Colonic mucosa (tissue), 4 donors: ENCODE data around the gene YARS1. TPM values are rescaled to one million over a fixed set of nuclear protein-coding genes. Genes with fewer than 3 reads are reported as not detected.
A peak's percentile ranks its signal among the peaks of the same experiment; 100 is the strongest.
"Not testable (repeated sequence)": the region's sequence is repeated elsewhere in the genome, so short reads cannot be mapped to it uniquely, and the experiment has no call there.

Experiments
- DNase-seq: peaks from one replicate; pipeline ENCODE4 v3.0.0-alpha.2; 2020
- H3K27ac ChIP-seq: fragments of 200-600 bp; one replicate; pipeline ENCODE4 v1.8.0; 2021
- H3K27me3 ChIP-seq: fragments of 200-600 bp; one replicate; pipeline ENCODE4 v1.8.0; 2021
- H3K36me3 ChIP-seq: fragments of 200-600 bp; one replicate; pipeline ENCODE4 v1.8.0; 2021
- H3K4me1 ChIP-seq: fragments of 200-600 bp; one replicate; pipeline ENCODE4 v1.8.0; 2021; ENCODE audit warnings: mild to moderate bottlenecking
- H3K4me3 ChIP-seq: fragments of 200-600 bp; one replicate; pipeline ENCODE4 v1.8.0; 2021
- H3K9ac ChIP-seq, 2 donors: one replicate each; pipeline ENCODE4 v1.7.0; 2013; ENCODE audit warnings: control low read depth in 2 of 2, low read depth in 2 of 2, low read length in 2 of 2
- H3K9me3 ChIP-seq: fragments of 200-600 bp; one replicate; pipeline ENCODE4 v1.8.0; 2021
- intact Hi-C: fragments of 100-400 bp; cut with DNase I; formaldehyde crosslinking; loops from one replicate; pipeline ENCODE4 v1.14.1; 2022
- total RNA-seq, 2 donors: library from RNA; stranded (reverse); fragmentation: NEBNext Ultra II Directional in 1 of 2; extraction: Animal tissue kit (Norgen Biotek cat#: 25700) in 1 of 2; gene quantifications; one replicate each; pipeline ENCODE4 v1.2.1, GENCODE V29; 2021
- TF ChIP-seq, protein P1 (sequence below): fragments of 200-600 bp; IDR thresholded peaks from one replicate; pipeline ENCODE4 v1.8.0; 2022; ENCODE audit warnings: antibody characterized with exemption, mild to moderate bottlenecking
- donor health status: healthy.
- donor health status: DM: no; HTN: no; CAD: no.
- donor health status: DM: no; HTN: no; CAD: no.

YARS1 gene
- total RNA-seq, 2 donors from 2014 or later = 60.2 to 116 TPM

DNA sequence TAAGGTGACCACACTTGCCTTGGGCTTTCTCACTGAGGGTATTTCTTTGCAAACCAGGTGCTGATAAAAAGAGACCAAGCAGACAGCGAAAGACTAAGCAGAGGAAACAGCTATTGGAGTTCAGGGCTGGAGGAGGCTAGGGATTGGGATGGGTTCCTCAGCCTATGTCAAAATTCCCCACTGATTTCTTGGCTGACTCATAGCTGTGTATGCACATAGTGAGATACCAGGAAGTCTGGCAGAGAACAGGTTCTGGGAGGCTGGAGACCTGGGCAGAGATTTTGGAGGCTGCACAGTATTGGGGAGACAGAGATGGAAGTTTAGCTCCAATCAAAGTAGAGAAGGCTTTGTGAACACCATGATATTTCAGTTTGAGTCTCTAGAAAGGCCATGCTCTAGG, 25.3 kb downstream of the YARS1 start:
- Histone ChIP-seq H3K27ac (no peak overlapping the region), H3K9ac (no peak overlapping the region), H3K27me3 (no peaks in the 10 kb centered on the region), H3K9me3 (no peaks in the 10 kb centered on the region), H3K36me3 (no peaks in the 10 kb centered on the region), H3K4me3 (no peak overlapping the region), H3K4me1 (no peaks in the 10 kb centered on the region)
- DNase-seq = no peak
- TF ChIP-seq, protein P1, sequence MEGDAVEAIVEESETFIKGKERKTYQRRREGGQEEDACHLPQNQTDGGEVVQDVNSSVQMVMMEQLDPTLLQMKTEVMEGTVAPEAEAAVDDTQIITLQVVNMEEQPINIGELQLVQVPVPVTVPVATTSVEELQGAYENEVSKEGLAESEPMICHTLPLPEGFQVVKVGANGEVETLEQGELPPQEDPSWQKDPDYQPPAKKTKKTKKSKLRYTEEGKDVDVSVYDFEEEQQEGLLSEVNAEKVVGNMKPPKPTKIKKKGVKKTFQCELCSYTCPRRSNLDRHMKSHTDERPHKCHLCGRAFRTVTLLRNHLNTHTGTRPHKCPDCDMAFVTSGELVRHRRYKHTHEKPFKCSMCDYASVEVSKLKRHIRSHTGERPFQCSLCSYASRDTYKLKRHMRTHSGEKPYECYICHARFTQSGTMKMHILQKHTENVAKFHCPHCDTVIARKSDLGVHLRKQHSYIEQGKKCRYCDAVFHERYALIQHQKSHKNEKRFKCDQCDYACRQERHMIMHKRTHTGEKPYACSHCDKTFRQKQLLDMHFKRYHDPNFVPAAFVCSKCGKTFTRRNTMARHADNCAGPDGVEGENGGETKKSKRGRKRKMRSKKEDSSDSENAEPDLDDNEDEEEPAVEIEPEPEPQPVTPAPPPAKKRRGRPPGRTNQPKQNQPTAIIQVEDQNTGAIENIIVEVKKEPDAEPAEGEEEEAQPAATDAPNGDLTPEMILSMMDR = no peak
- intact Hi-C loops = no loop called here

DNA sequence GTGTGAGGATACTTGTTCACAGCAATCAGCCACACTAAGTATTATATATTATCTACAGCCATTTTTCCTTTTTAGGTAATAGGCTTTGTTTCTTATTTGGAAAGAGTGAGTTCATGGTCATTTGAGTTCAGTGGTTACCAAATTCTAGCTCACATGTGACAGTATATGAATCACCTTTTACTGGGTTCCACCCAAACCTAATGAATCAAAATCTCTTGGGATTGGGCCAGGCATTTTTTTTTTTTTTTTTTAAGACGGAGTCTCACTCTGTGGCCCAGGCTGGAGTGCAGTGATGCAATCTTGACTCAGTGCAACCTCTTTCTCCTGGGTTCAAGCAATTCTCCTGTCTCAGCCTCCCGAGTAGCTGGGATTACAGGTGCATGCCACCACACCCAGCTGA, 27.8 kb downstream of the YARS1 start:
- intact Hi-C loops = loop anchor here (5.0 kb wide), 1 partner anchor 82 kb away; no protein-coding TSS in a partner anchor
- not testable (repeated sequence) for H3K4me1 ChIP-seq, DNase-seq, H3K27me3 ChIP-seq, H3K4me3 ChIP-seq, H3K36me3 ChIP-seq, H3K27ac ChIP-seq, H3K9me3 ChIP-seq, H3K9ac ChIP-seq

DNA sequence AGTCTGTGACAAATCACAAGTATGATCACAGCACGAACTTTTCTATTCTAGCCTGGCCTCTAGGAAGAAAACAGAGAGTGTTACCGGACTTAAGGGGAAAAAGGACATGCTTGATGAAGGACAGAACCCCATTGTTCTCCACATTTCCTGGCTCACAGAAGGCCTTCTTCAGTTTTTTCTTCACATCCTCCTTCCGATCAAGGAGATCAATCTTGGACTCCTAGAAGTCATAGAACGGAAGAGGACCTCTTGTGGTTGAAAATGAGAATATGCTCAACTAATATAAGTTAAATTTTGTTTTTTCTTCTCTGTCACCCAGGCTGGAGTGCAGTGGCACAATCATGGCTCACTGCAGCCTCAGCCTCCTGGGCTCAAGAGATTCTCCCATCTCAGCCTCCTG, 30.3 kb downstream of the YARS1 start:
- no peak for DNase-seq

DNA sequence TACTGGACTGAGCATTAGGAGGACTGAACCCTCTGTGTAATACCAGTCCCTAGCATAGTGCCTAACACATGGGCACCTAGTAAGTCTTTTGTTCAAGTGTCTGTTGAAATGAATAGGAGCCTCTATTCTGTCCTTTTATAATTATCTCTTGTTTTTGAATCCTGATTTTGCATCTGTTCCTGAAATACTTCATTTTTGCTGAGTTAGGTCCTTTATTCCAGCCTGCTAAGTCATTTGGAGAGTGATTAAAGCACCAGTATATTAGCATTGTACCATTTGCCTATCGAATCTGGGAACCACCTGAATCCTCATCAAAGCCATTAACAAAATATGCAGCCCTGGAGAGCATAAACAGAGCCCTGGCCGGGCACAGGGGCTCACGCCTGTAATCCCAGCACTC, 32.3 kb downstream of the YARS1 start:
- DNase-seq = no peak
- TF ChIP-seq, protein P1 = no peak
- intact Hi-C loops = loop anchor here (5.0 kb wide), 1 partner anchor 78 kb away; no protein-coding TSS in a partner anchor
- H3K36me3 ChIP-seq = peaks cover 11% of the 10 kb centered on the region
- no peak overlapping the region for H3K27ac ChIP-seq
- H3K4me3 ChIP-seq = no peak overlapping the region
- no peaks in the 10 kb centered on the region for H3K4me1 ChIP-seq
- H3K9ac ChIP-seq = no peak overlapping the region
- H3K27me3 ChIP-seq = no peaks in the 10 kb centered on the region
- no peaks in the 10 kb centered on the region for H3K9me3 ChIP-seq

More for the DNA sequence above, 30.3 kb downstream of the YARS1 start:
- intact Hi-C loops = loop anchor here (5.0 kb wide), 1 partner anchor 80 kb away; no protein-coding TSS in a partner anchor
- Histone ChIP-seq H3K4me1 (no peaks in the 10 kb centered on the region), H3K36me3 (peaks cover 3% of the 10 kb centered on the region), H3K27ac (no peak overlapping the region), H3K27me3 (no peaks in the 10 kb centered on the region), H3K9me3 (no peaks in the 10 kb centered on the region), H3K9ac (no peak overlapping the region), H3K4me3 (no peak overlapping the region)
- TF ChIP-seq, protein P1 = peak; percentile 14

DNA sequence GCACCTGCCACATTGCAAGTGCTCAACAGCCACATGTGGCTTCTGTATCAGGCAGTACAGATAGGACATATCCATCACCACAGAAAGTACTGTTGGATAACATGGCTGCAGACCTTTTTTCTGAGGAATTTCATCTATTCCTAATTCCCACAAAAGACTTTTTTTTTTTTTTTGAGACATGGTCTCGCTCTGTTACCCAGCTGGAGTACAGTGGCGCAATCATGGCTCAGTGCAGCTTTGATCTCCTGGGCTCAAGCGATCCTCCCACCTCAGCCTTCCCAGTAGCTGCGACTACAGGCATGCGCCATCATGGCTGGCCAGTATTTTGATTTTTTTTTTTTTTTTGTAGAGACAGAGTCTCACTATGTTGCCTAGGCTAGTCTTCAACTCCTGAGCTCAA, 33.3 kb downstream of the YARS1 start:
- Histone ChIP-seq H3K4me3 (no peak overlapping the region), H3K36me3 (peaks cover 18% of the 10 kb centered on the region), H3K9me3 (no peaks in the 10 kb centered on the region), H3K27ac (no peak overlapping the region), H3K27me3 (no peaks in the 10 kb centered on the region), H3K4me1 (no peaks in the 10 kb centered on the region), H3K9ac (no peak overlapping the region)
- TF ChIP-seq, protein P1 = no peak
- DNase-seq = no peak
- intact Hi-C loops = no loop called here

DNA sequence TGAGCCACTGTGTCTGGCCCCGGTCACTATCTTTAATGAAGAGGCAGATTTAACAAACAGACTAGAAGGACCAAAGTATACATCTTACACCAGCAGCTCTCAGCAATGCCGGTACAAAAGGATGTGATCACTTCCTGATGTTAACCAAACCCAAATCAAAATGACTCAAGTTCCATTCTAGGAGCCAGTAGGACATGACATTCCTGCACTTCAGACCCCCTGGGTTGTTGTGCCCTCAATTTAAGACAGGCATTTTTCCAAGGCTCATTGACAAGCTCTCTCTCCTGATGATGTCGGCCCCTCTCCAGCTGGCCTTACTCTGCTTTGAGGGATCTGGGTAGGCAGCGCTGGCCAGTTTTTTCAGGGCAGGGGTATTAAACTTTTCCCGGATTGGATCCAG, 35.1 kb downstream of the YARS1 start:
- TF ChIP-seq, protein P1 = no peak
- intact Hi-C loops = no loop called here
- Histone ChIP-seq H3K4me1 (no peaks in the 10 kb centered on the region), H3K4me3 (no peak overlapping the region), H3K9me3 (no peaks in the 10 kb centered on the region), H3K9ac (no peak overlapping the region), H3K36me3 (peaks cover 20% of the 10 kb centered on the region), H3K27ac (no peak overlapping the region), H3K27me3 (no peaks in the 10 kb centered on the region)
- DNase-seq = no peak
